CD4-positive, alpha-beta T cell (primary cell): Measurements from ENCODE around the gene CDC42EP3. TPM values are rescaled to one million over a fixed set of nuclear protein-coding genes. Genes with fewer than 3 reads are reported as not detected.

Experiments used
- ATAC-seq: fragments of 200-7000 bp; cut with Tn5 transposase; one replicate; pipeline ENCODE4 v1.10.0; 2022; ENCODE audit warnings: mild to moderate bottlenecking; ENCODE audit not compliant: poor library complexity
- CTCF ChIA-PET: fragments of 350-600 bp; sonication (Branson Sonifier 250); formaldehyde crosslinking; loops from one replicate; lab custom pipeline; 2021; ENCODE audit warnings: antibody characterized with exemption, inconsistent platforms; lab: Charles Lee
- POLR2A ChIA-PET: fragments of 350-600 bp; sonication (Branson Sonifier 250); formaldehyde crosslinking; loops from one replicate; lab custom pipeline; 2021; ENCODE audit warnings: antibody characterized with exemption, inconsistent platforms; lab: Charles Lee
- DNase-seq, 14 experiments: peaks; one replicate each; pipeline ENCODE4 v3.0.0-alpha.2; 2013 to 2020; ENCODE audit warnings: mixed read lengths in 2 of 14
- H3K27ac ChIP-seq, 2 donors: one replicate each; pipeline versions ENCODE4 v1.5.1 to v1.7.0; 2013; ENCODE audit warnings: low read length in 2 of 2, low read depth in 1 of 2, mild to moderate bottlenecking in 1 of 2
- H3K27me3 ChIP-seq, 2 experiments: 1 replicate in 1 of 2; 2 replicates in 1 of 2; pipeline versions ENCODE4 v1.6.1 to v1.7.0; 2013; ENCODE audit warnings: low read length in 2 of 2, control low read depth in 1 of 2, mild to moderate bottlenecking in 1 of 2, moderate library complexity in 1 of 2; ENCODE audit not compliant: insufficient read depth in 2 of 2, control insufficient read depth in 1 of 2
- H3K36me3 ChIP-seq: one replicate; pipeline ENCODE4 v1.6.1; 2013; ENCODE audit warnings: low read length, control low read depth; ENCODE audit not compliant: insufficient read depth
- H3K4me1 ChIP-seq: one replicate; pipeline ENCODE4 v1.6.1; 2013; ENCODE audit warnings: low read length, control low read depth; ENCODE audit not compliant: insufficient read depth
- H3K4me3 ChIP-seq: one replicate; pipeline ENCODE4 v1.5.1; 2013; ENCODE audit warnings: mild to moderate bottlenecking, low read length, moderate library complexity
- H3K9me3 ChIP-seq, 2 experiments: 1 replicate in 1 of 2; 2 replicates in 1 of 2; pipeline versions ENCODE4 v1.6.1 to v1.7.0; 2013; ENCODE audit warnings: low read length in 2 of 2, mild to moderate bottlenecking in 2 of 2, control low read depth in 1 of 2, moderate library complexity in 1 of 2; ENCODE audit not compliant: control insufficient read depth in 1 of 2, insufficient read depth in 1 of 2
- H3K27ac Mint-ChIP-seq: one replicate; pipeline ENCODE4 v1.8.0; 2020; ENCODE audit warnings: mixed read lengths
- H3K27me3 Mint-ChIP-seq: one replicate; pipeline ENCODE4 v1.8.0; 2021; ENCODE audit warnings: mixed read lengths
- H3K36me3 Mint-ChIP-seq: one replicate; pipeline ENCODE4 v1.8.0; 2021; ENCODE audit warnings: low read depth, mixed read lengths
- H3K4me1 Mint-ChIP-seq: one replicate; pipeline ENCODE4 v1.8.0; 2021; ENCODE audit warnings: low read depth, mixed read lengths
- H3K4me3 Mint-ChIP-seq: one replicate; pipeline ENCODE4 v1.8.0; 2020; ENCODE audit warnings: mild to moderate bottlenecking, mixed read lengths
- H3K9me3 Mint-ChIP-seq: one replicate; pipeline ENCODE4 v1.8.0; 2020; ENCODE audit warnings: mixed read lengths
- CTCF ChIP-seq: fragments of 200-600 bp; IDR thresholded peaks from one replicate; pipeline ENCODE4 v1.8.0; 2022; ENCODE audit warnings: antibody characterized with exemption, mild to moderate bottlenecking
- intact Hi-C, 2 experiments: fragments of 100-400 bp; cut with DNase I in 1 of 2; cut with micrococcal nuclease in 1 of 2; formaldehyde crosslinking; loops; one replicate each; pipeline versions ENCODE4 v1.15.1 to v1.9.0; 2023 to 2025; cut with DNase I, micrococcal nuclease
- total RNA-seq, 174 experiments: library from RNA in 2 of 174; stranded (reverse) in 2 of 174; gene quantifications; one replicate each; pipeline ENCODE4 v1.2.3 and lab custom pipeline; 2021 to 2026

Gene CDC42EP3
- total RNA-seq, 2 experiments from 2014 or later, result 20.6 to 24.1 TPM

GRCh38 chr2:37663390-37663789 is 8.1 kb downstream of the CDC42EP3 start:
- Histone ChIP-seq H3K36me3 (peaks cover 34% of the 10 kb centered on the region), H3K4me3 (no peak overlapping the region), H3K9me3 (no peaks in the 10 kb centered on the region), H3K4me1 (peaks cover 81% of the 10 kb centered on the region), H3K27me3 (no peaks in the 10 kb centered on the region), H3K27ac (no peak overlapping the region)
- POLR2A ChIA-PET, result interaction anchor here (1.2 to 1.6 kb wide), 2 partner anchors 9 to 64 kb away, joined by 4 to 5 read pairs; no protein-coding TSS in a partner anchor
- CTCF ChIA-PET, result no interaction called here
- TF ChIP-seq CTCF, result no peak
- H3K9me3 Mint-ChIP-seq, result no peaks in the 10 kb centered on the region
- H3K27ac Mint-ChIP-seq, result peak overlapping the region; percentile 31
- ATAC-seq (no peak), DNase-seq (no peak)
- no peak overlapping the region for H3K4me3 Mint-ChIP-seq
- H3K36me3 Mint-ChIP-seq, result peaks cover 52% of the 10 kb centered on the region
- H3K27me3 Mint-ChIP-seq, result no peaks in the 10 kb centered on the region
- intact Hi-C loops, result no loop called here
- peaks cover 96% of the 10 kb centered on the region for H3K4me1 Mint-ChIP-seq

- DNase-seq (no peak), ATAC-seq (no peak)
- POLR2A ChIA-PET, result interaction anchor here (0.9 to 1.1 kb wide), 2 partner anchors 11 to 60 kb away, joined by 3 read pairs; no protein-coding TSS in a partner anchor
- Histone ChIP-seq H3K9me3 (no peaks in the 10 kb centered on the region), H3K27me3 (no peaks in the 10 kb centered on the region), H3K36me3 (peaks cover 22% of the 10 kb centered on the region), H3K4me1 (peaks cover 85% of the 10 kb centered on the region), H3K27ac (peak overlapping the region in 1 of 2 donors; percentile 7), H3K4me3 (no peak overlapping the region)
- intact Hi-C loops, result no loop called here
- H3K9me3 Mint-ChIP-seq, result no peaks in the 10 kb centered on the region
- peaks cover 50% of the 10 kb centered on the region for H3K36me3 Mint-ChIP-seq
- peaks cover 97% of the 10 kb centered on the region for H3K4me1 Mint-ChIP-seq
- no peak overlapping the region for H3K4me3 Mint-ChIP-seq
- no peaks in the 10 kb centered on the region for H3K27me3 Mint-ChIP-seq
- CTCF ChIA-PET, result interaction anchor here (1.1 kb wide), 1 partner anchor 245 kb away, joined by 3 read pairs; no protein-coding TSS in a partner anchor
- no peak for TF ChIP-seq CTCF
- peak overlapping the region; percentile 81 for H3K27ac Mint-ChIP-seq
Observed at GRCh38 chr2:37659723-37660122, 11.7 kb downstream of the CDC42EP3 start.

- Histone ChIP-seq H3K4me1 (peaks cover 84% of the 10 kb centered on the region), H3K36me3 (peaks cover 21% of the 10 kb centered on the region), H3K9me3 (no peaks in the 10 kb centered on the region), H3K27ac (peak overlapping the region in 1 of 2 donors; percentile 5), H3K4me3 (no peak overlapping the region), H3K27me3 (no peaks in the 10 kb centered on the region)
- intact Hi-C loops, result no loop called here
- Mint-ChIP-seq H3K36me3 (peaks cover 43% of the 10 kb centered on the region), H3K9me3 (no peaks in the 10 kb centered on the region), H3K4me1 (peaks cover 97% of the 10 kb centered on the region), H3K4me3 (peak overlapping the region; percentile 7), H3K27ac (peak overlapping the region; percentile 81), H3K27me3 (no peaks in the 10 kb centered on the region)
- ChIA-PET CTCF (interaction anchor here (0.7 to 0.8 kb wide), 2 partner anchors 10 to 244 kb away, joined by 3 to 4 read pairs; no protein-coding TSS in a partner anchor), POLR2A (interaction anchor here (0.7 to 1.3 kb wide), 4 partner anchors 8 to 59 kb away, joined by 3 to 4 read pairs (median 3); no protein-coding TSS in a partner anchor)
- DNase-seq (no peak), ATAC-seq (no peak)
- TF ChIP-seq CTCF, result no peak
Observed at GRCh38 chr2:37658682-37659081, 12.8 kb downstream of the CDC42EP3 start.
